GM11168 (cell line): ENCODE results near the gene CIAO2B.

Source experiments
- in situ Hi-C: fragments of 300-500 bp; cut with MboI; formaldehyde crosslinking; loops from one replicate; pipeline ENCODE4 v1.12.0; 2022; ENCODE audit warnings: low sequenced_read_pairs; ENCODE audit not compliant: unreplicated experiment

CIAO2B gene

DNA sequence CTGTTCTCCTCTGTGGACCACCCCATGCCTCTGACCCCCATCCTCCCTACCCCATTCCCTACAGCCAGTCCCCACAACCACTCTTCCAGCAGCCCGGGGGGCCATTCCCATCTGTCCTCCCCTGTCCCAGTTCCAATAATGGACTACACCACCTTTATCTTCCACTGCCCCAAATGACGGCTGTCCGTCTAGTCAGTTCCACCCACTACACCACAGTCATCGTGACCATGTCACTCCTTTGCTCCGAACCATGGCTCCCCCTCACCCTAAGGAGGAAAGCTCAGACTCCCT is 38.6 kb downstream of the CIAO2B start:
- in situ Hi-C loops = no loop called here

DNA sequence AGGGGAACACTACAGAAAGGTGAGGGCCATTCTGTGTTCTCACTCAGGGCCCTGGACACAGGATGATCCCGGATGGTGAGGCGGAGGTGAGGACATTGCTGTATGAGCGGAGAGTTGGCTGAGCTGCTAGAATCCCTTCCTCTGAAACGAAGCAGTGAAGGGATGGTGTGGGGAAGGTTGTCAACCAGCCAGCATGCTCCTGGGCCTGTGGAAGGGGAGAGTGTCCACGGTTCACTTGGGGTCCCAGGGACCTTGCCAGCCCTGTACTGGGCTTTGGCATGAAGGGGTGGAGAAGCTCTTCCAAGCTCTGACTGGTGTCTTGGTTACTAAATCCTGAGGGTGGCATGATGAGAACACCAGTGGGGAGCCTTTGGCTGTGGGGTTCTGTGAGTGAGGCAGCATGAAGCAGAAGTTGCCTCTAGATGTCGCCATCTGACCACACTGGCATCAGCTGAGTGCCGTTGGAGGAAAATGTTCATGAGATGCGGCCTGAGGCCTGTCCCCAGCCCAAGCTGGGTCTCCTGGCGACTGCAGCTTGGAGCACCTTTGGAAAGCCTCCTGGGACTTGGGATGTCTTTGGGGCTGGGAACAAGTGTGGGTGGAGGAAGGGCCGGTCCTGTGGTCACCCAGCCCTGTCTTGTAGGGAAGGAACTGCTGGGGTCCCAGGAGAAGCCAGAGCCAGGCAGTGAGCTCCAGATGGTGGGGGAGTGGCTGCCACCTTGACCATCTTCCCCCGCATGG is 39.1 kb downstream of the CIAO2B start:
- in situ Hi-C loops = no loop called here

DNA sequence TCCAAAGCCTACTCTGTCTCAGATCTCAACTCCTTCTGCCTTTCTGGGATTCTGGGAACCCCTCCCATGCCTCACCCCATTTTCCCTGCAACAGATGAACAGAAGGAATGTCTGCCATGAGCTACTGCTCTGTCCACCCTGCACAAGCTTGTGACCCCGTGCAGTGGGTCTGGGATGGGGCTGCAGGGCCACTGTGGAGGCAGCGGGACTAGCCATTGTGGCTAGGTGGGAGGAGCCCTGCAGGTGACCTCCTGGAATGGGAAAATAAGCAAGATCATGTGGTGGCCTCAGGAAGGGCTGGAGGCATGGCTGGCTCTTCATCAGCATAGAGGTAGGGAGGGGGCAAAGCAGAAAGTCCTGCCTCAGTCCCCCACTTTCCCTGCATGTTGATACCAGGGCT is 40.1 kb downstream of the CIAO2B start:
- in situ Hi-C loops = no loop called here

DNA sequence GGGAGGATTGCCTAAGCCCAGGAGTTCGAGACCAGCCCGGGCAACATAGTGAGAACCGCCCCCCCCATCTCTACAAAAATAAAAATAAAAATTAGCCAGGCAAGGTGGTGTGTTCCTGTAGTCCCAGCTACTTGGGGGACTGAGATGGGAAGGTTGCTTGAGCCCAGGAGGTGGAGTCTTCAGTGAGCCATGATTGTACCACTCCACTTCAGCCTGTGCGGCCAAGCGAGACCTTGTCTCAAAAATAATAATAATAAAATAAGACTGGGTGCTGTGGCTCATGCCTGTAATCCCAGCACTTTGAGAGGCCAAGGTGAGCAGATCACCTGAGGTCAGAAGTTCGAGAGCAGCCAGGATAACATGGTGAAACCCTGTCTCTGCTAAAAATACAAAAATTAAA is 42.4 kb downstream of the CIAO2B start:
- in situ Hi-C loops = no loop called here

DNA sequence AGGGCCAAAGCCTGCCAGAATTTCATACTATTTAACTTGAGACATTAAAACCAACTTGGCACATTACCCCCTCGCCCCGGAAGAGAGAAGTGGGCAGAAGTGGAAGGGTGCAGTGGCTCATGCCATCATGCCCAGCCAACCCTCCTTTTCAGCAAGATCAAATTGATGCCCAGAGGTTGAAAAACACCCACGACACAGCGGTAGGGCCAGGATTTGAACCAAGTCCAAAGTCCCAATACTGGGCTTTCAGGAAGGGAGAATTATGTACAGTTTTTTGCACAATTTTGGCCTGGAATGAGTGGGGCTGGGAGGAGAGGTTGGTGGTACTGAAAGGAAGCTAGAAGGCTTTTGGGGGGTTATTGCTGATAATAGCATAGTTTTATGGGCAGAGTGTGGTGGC is 42.8 kb downstream of the CIAO2B start:
- in situ Hi-C loops = no loop called here

DNA sequence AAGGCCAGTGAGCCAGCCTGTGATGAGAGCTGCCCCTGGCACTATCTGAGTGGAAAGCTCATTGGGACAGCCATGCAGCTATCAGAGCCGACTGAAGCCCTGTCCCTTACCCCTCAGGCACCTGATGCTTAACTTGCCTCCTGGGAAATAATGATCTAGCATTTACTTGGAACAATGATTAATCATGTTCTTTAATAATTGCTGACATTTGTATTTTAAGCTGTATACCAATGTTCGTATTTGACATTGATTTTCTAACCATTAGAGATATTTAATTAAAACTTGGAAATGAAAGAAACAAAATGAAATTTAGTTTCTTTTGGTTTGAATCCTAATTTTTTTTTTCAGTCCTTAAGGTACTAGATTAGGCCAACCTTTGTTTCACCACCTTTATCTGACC is 43.4 kb downstream of the CIAO2B start:
- in situ Hi-C loops = no loop called here

DNA sequence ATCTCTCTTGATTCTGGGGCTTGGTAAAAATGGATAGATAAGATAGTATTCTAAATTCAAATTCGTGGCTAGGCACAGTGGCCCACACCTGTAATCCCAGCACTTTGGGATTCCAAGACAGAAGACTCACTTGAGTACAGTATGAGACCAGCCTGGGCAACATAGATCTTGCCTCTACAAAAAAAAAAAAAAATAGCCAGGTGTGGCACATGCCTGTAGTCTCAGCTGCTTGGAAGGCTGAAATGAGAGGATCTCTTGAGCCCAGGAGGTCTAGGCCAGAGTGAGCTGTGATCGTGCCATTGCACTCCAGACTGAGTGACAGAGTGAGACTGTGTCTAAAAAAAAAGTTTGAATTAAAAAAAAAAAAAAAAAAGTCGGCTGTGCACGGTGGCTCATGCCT is 44.6 kb downstream of the CIAO2B start:
- in situ Hi-C loops = no loop called here

DNA sequence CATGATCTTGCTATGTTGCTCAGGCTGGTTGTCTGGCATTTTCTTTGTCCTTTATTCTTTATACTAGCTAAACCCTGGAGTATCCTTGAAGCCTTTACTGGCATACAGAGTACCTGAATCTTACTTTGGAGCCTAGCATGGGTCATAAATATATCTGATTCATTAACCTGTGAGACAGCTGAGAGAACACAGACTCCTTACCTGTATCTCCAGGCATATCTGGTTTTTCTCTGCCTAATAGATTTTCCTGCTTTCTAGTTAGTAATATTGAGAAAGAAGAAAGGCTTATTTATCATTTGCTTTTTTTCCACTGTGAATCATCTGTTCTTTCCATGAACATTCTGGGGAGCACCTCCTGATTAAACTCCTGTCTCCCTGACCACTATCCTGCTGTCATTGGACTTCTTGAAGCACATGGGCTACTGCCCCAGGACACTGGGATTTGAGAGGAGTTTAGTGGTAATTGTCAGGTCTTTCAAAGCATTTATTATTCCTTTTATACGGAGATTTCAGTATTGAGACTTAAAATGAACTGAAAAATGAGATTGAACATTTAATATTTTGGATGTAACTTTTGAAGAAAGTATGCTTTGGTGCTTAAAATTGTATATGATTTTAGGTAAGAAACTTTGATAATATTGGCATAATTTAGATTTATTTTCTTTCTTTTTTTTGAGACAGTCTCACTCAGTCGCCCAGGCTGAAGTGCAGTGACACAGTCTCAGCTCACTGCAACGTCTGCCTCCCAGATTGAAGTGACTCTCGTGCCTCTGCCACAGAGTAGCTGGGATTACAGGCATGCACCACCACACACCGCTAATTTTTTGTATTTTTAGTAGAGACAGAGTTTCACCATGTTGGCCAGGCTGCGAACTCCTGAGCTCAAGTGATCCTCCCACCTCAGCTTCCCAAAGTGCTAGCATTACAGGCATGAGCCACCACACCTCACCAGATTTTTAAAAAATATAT is 45.3 kb downstream of the CIAO2B start:
- in situ Hi-C loops = no loop called here

DNA sequence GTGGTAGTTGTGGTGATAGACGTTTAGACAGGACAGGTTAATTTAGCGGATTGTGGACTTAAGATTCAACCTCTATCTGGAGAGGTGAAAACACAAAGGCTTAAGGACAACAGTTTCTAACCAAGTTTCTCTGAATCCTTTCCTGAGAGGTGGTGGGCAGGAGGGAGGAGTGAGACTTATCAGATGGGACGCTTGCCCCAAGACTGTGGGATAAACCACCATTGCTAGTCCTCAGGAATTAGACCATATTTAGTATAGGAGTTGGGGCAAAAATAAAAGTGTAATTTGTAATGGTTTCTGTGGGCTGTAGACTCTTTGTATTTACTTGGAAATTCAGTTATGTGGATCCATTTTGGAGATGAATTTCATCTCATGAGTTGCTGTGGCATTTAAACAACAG is 47.3 kb downstream of the CIAO2B start:
- in situ Hi-C loops = no loop called here

DNA sequence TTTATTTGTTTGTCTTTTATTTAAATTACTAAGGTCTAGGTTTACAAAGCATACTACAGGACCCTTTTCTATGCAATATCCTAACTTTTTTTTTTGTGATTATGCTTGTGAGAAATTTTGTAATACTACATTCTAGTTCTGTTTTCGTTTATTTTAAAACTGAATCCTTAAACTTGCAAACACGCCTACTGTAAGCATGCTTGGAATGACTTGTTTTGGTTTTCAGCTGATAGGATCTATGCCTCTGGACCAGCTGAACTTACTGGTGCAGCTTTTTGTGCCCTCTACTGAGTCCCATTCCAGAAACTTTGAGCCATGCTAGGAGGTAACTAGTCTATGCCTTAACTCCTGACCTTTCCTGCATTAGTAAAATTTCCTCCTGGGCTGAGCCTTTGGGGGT is 47.9 kb downstream of the CIAO2B start:
- in situ Hi-C loops = no loop called here

DNA sequence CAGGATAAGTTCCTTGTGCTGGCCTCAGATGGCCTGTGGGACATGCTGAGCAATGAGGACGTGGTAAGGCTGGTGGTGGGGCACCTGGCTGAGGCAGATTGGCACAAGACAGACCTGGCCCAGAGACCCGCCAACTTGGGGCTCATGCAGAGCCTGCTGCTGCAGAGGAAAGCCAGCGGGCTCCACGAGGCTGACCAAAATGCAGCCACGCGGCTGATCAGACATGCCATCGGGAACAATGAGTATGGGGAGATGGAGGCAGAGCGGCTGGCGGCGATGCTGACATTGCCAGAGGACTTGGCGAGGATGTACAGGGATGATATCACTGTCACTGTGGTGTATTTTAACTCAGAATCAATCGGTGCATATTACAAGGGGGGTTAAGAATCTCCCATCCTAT is 48.7 kb downstream of the CIAO2B start:
- in situ Hi-C loops = no loop called here

DNA sequence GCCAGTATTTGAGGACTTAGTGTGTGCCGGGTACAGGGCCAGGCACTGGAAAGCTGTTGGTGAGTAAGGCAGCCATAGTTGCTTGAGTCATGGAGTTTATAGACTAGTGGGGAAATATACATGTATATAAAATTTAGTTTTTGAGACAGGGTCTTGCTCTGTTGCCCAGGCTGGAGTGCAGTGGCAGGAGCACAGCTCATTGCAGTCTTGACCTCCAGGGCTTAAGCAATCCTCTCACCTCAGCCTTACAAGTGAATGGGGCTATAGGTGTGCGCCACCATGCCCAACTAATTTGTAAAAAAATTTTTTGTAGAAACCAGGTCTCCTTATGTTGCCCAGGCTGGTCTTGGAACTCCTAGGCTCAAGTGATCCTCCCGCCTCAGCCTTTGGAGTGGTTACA is 51.5 kb downstream of the CIAO2B start:
- in situ Hi-C loops = no loop called here
